HG02852 (cell line): ENCODE measurements around the gene NEK2.
A peak's percentile ranks its signal among the peaks of the same experiment; 100 is the strongest.
"Not testable (repeated sequence)": the region's sequence is repeated elsewhere in the genome, so short reads cannot be mapped to it uniquely, and the experiment has no call there.

Source experiments
- ATAC-seq: cut with Tn5 transposase; IDR thresholded peaks from one replicate; pipeline ENCODE4 v1.9.1; 2021; ENCODE audit warnings: mild to moderate bottlenecking, moderate library complexity; ENCODE audit not compliant: unreplicated experiment

NEK2 gene

GRCh38 chr1:211675230-211676105, at the start of gene NEK2:
TSS of gene NEK2 (minus strand) at chr1:211675621. CDS start at chr1:211675479, 142 bp downstream.
- peak; percentile 95 for ATAC-seq

GRCh38 chr1:211724687-211725196, 49.3 kb upstream of the NEK2 start:
- no peak for ATAC-seq

- ATAC-seq, result no peak
These were observed 47.9 kb upstream of the NEK2 start for GRCh38 chr1:211723273-211723672.

GRCh38 chr1:211722277-211723175, 47.1 kb upstream of the NEK2 start:
- no peak for ATAC-seq

GRCh38 chr1:211716555-211716954, 41.1 kb upstream of the NEK2 start:
- ATAC-seq, result not testable (repeated sequence)

GRCh38 chr1:211715971-211716370, 40.5 kb upstream of the NEK2 start:
- ATAC-seq, result no peak

GRCh38 chr1:211714154-211714553, 38.7 kb upstream of the NEK2 start:
- no peak for ATAC-seq

- ATAC-seq, result no peak
These were observed 37.8 kb upstream of the NEK2 start for GRCh38 chr1:211713231-211713630.

GRCh38 chr1:211711315-211711705, 35.9 kb upstream of the NEK2 start:
- ATAC-seq, result no peak

- no peak for ATAC-seq
These were observed 35.3 kb upstream of the NEK2 start for GRCh38 chr1:211710566-211711314.

GRCh38 chr1:211708926-211709325, 33.5 kb upstream of the NEK2 start:
- ATAC-seq, result no peak

- no peak for ATAC-seq
These were observed 32.6 kb upstream of the NEK2 start for GRCh38 chr1:211708006-211708405.

- ATAC-seq, result no peak
These were observed 30.2 kb upstream of the NEK2 start for GRCh38 chr1:211705467-211706091.

GRCh38 chr1:211704543-211704942, 29.1 kb upstream of the NEK2 start:
- ATAC-seq, result no peak

- ATAC-seq, result no peak
These were observed 28.6 kb upstream of the NEK2 start for GRCh38 chr1:211703812-211704537.

GRCh38 chr1:211701733-211702132, 26.3 kb upstream of the NEK2 start:
- ATAC-seq, result no peak

- no peak for ATAC-seq
These were observed 23.6 kb upstream of the NEK2 start for GRCh38 chr1:211699059-211699458.

- ATAC-seq, result peak; percentile 46
These were observed 23.0 kb upstream of the NEK2 start for GRCh38 chr1:211698161-211699026.

- ATAC-seq, result peak; percentile 58
These were observed 21.9 kb upstream of the NEK2 start for GRCh38 chr1:211697356-211697755.
